Amygdala (tissue), 56 donors: ENCODE data around the gene RPL35A.
"Not testable (repeated sequence)": the region's sequence is repeated elsewhere in the genome, so short reads cannot be mapped to it uniquely, and the experiment has no call there.

Experiments used
- DNase-seq, 56 donors: peaks; one replicate each; lab custom pipeline; 2025; lab: John Stamatoyannopoulos, UW

The RPL35A gene

DNA sequence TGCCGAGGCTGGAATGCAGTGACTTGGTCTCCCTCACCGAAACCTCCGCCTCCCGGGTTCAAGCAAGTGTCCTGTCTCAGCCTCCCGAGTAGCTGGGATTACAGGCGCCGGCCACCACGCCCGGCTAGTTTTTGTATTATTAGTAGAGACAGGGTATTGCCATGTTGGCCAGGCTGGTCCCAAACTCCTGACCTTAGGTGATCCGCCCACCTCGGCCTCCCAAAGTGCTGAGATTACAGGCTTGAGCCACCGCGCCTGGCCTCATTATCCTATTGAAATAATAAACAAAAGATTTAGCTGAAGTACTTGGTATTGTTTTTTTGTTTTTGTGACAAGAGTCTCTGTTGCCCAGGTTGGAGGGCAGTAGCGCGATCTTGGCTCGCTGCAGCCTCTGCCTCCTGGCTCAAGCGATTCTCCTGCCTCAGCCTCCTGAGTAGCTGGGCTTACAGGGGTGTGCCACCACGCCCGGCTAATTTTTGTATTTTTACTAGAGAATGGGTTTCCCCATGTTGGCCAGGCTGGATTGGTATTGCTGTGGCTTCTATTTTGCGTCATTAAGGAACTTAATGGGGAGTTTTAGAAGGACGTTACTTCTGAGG, 1.5 kb downstream of the RPL35A start:
- no peak for DNase-seq

DNA sequence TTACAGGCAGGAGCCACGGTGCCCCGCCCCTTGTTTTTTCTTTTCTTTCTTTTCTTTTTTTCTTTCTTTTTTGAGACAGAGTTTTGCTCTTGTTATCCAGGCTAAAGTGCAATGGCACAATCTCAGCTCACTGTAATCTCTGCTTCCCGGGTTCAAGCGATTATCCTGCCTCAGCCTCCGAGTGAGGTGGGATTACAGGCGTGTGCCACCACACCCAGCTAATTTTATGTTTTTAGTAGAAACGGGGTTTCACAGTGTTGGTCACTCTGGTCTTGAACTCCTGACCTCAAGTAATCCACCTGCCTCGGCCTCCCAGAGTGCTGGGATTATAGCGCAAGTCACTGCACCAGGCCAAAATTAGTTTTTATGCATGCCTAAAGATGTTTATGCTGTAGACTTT, 2.5 kb downstream of the RPL35A start:
- DNase-seq = no peak

DNA sequence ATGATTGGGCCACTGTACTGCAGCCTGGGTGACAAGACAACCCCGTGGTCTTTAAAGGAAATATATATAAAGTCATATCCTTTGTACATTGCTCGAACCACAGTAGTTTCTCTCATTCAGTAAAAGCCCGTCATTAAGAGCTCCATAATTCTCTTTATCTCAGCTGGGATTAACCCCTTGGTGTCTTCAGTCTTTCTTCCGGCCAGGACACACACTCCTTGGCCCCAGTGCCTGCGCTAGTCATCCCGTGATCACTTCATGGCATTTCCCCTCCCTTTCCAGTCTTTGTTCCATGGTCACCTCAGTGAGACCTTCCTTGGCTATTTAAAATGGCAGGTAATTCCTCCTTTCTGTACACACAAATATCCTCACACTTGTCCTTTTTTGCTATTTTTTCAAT, 3.3 kb downstream of the RPL35A start:
- no peak for DNase-seq

DNA sequence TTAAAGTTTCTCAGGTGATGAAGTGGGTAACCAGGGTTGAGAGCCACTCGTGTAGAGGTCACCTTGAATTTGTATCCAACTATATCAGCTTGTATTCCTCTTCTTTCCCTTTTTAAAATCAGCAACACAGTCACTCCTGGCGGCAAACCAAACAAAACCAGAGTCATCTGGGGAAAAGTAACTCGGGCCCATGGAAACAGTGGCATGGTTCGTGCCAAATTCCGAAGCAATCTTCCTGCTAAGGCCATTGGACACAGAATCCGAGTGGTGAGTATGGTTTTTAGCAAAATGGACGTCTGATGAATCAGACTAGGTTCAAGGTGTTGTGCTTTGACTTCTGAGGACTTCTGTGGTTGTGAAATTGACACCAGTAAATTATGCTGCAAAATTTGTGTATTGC, 3.9 kb downstream of the RPL35A start:
- DNase-seq = peak in 1 of 56 donors; percentile 8

DNA sequence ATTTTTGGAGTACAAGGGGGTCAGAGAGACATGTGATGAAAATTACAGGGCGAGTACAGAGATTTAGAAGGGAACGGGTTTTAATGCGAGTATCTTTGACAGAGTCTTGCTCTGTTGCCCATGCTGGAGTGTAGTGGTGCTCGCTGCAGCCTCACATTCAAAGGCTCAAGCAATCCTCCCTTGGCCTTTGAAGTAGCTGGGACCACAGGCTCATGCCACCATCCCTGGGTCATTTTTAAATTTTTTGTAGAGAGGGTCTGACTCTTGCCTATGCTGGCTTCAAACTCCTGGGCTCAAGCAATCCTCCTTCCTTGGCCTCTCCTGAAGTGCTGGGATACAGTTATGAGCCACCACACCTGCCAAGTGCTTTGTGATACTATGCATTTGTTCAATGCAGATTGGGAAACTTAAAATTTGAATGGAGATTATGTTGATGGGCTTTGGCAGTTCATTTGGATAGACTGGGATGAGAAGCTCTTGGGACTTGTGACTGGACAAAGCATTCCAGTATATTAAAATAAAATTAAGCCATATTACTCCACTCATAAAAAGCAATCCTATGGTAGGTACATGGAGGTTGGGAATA, 6.0 kb downstream of the RPL35A start:
- no peak for DNase-seq

DNA sequence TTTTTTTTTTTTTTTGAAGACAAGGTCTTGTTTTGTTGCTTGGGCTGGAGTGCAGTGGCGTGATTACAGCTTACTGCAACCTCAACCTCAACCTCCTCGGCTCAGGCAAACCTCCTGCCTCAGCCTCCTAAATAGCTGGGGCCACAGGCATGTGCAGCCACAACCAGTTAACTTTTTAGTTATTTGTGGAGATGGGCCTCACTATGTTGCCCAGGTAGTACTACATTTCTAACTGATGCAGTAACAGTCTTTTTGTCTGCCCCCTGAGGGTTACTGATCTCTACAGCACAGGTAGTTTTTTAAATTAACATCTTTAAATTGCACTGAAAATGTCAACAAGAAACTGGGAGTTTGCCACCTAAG, 6.6 kb downstream of the RPL35A start:
- DNase-seq = no peak

DNA sequence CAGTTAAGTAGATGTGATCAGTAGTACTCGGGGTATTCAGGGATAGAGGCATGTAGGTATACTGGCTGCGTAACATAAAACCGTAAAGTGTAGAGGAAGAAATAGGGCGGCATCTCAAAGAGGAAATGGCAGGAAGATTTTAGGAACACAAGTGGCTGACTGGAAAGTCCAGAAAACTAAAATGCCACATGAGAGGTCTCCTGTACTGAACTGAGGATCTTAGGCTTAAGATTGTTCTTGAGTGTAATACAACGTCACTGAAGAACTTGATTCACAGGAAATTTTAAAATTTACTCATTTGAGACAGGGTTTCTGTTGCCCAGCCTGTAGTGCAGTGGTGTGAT, 7.8 kb downstream of the RPL35A start:
- no peak for DNase-seq

DNA sequence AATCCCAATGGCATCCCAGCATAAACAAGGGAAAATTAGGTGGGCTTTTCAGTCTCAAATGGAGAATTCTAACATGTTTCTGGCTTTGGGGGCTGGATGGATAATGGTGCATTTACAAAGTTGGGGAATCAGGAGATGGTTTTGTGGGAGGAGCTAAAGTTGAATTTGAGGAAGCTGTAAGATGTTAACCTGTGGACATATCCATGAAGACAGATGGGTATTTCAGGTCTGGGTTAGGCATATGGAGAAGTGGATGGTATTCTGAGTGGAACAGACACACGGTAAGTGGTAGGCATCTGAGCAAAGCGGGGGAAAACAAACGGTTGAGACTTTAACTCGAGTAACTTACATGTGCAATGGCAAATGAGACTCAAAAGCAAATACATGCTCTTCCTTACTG, 8.4 kb downstream of the RPL35A start:
- DNase-seq = no peak

DNA sequence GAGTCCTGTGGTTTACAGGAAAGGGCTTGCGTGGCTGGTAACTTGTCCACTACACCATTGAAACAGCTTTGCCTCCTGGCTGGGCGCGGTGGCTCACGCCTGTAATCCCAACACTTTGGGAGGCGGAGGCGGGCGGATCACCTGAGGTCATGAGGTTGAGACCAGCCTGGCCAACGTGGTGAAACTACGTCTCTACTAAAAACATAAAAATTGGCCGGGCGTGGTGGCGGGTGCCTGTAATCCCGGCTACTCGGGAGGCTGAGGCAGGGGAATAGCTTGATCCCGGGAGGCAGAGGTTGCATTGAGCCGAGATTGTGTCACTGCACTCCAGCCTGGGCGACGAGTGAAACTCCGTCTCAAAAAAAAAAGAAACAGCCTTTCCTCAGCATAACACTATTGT, 8.9 kb downstream of the RPL35A start:
- not testable (repeated sequence) for DNase-seq

DNA sequence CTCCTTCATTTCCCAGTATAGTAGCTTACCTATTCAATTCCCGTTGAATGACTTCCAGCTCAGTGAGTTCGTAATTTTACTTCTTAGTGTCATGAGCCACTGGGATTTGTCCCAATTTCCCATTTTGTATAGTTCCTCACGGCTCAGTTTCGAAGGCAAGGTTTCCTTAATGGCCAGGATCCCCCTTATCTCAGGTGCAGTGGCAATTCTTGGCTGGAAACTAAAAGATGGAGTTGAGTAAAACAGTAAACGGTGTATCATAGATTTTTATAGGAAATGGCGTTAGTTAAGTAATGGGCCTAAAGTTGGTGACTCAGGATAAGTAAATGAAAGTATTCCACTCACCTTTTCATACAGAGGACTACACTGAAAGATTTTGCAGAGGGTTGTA, 9.5 kb downstream of the RPL35A start:
- DNase-seq = no peak

DNA sequence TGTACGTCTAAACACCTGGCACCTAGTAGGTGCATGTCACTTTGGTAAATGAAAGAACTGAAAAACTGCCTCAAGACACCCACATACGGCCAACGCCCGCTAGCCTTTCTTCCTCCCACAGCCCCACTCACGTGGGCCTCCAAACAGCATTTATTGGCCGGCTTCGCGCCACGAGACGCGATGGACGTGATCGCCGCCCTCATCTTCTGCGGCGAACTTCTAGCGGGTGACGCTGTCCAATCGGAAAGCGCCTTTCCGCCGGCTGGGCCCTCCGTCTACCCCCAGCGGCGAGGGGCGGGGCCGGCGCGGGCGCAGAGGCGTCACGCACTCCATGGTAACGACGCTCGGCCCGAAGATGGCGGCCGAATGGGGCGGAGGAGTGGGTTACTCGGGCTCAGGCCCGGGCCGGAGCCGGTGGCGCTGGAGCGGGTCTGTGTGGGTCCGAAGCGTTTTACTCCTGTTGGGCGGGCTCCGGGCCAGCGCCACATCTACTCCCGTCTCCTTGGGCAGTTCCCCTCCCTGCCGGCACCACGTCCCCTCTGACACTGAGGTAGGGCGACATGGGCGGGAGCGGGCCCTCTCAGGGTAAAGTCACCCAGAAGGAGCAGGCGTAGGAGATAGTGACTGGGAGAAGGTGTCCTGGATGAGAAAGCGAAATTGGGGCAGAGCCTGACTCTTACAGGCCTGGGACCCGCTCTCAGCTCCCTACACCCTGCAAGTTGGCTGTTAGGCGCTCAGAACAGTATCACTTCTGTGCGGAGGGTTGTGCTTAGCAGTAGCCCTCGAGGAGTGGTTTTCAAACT, 10.1 kb downstream of the RPL35A start, which contains the start of gene LMLN:
Gene LMLN, plus strand, starts transcription at position 327 of the 803 bp plus-strand sequence. Its CDS starts 29 bp downstream, at position 356.
- DNase-seq = peak; percentile 38 to 98 (median 91)

DNA sequence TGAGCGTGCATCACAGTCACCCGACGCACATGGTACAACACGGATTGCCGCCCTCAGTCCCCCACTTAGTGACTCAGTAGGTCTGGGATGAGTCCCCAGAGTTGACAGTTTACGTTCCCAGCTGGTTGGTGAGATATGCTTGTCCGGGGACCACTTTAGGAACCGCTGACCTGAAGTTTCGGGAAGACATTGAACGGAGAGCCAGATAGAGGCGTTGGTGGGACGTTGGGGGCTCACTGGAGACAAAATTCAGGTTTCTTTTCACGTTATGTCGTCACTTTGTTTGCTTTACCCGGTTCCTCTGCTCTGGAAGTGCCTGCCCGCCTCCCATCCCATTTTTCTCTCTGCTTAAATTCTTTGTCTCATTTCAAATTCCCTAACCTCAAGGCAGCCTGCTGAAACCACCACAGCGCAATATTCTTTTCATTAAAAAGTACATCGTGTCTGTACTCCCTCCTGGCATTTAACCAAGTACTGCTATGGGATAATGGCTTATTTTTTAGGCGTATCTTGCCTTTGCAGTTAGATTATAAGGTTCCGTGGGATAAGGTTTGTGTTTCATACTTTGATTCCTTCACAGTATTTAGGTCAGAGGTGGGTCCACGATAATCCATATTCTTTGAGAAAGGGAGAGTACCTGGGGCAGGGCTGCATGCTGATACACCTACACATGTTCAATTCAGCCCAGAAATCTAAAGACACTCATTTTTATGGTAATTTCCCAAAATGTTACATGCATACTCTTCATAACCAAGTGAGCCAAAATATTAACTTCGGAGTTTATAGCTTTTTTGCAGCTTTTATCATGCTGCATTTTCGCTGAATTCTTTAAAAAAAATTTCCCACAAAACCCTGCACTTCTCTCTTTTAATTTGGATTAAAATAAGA, 10.9 kb downstream of the RPL35A start:
- DNase-seq = no peak

DNA sequence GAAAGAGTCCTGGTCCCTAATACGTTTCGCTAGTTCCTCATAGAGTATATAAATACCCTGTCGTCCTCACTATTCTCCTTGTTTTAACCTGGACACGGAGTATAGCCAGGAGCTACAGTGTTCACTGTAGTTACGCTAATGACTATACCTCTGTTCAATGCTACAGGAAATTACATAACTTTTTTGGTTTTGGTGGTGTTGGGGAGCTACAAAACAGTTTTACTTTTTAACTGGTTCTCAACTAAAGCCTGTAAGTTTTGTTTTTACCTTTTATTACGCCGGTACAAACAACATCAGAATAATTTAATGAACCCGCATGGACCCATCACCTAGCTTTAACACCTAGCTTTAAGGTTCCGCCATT, 11.6 kb downstream of the RPL35A start:
- DNase-seq = no peak

DNA sequence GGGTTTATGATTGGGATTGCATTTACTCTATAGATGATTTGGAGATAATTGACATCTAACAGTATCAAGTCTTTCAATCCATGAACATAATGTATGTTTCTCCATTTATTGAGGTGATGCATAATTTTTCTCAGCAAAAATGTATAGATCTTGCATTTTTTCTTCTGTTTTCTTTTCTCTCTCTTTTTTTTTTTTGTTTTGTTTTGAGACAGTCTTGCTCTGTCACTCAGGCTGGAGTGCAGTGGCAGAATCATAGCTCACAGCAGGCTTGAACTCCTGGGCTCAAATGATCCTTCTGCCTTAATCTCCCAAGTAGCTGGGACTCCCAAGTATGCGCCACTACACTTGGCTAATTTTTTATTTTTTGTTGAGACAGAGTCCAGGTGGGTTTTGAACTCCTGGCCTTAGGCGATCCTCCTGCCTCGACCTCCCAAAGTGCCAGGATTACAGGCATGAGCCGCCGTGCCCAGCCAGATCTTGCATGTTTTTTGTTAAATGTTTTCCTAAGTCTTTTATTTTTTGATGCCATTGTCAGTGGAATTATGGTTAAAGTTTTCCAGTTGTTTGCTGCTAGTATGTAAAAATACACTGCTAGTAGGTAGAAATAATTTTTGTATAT, 13.1 kb downstream of the RPL35A start:
- no peak for DNase-seq

DNA sequence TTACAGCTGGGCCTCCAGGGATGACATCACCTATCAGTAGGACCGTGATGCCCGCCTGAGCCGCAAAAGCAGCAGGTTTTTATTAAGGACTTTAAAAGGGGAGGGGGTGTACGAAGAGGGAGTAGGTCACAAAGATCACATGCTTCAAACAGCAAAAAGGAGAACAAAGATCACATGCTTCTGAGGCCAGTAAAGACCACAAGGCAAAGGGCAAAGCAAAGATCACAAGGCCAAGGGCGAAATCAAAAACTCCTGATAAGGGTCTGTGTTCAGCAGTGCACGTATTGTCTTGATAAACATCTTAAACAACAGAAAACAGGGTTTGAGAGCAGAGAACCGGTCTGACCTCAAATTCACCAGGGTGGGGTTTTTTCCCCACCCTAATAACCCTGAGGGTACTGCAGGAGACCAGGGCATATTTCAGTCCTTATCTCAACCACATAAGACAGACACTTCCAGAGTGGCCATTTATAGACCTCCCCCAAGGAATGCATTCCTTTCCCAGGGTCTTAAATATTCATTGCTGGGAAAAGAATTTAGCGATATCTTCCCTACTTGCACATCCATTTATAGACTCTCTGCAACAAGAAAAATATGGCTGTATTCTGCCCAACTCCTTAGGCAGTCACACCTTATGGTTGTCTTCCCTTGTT, 17.5 kb downstream of the RPL35A start:
- not testable (repeated sequence) for DNase-seq

DNA sequence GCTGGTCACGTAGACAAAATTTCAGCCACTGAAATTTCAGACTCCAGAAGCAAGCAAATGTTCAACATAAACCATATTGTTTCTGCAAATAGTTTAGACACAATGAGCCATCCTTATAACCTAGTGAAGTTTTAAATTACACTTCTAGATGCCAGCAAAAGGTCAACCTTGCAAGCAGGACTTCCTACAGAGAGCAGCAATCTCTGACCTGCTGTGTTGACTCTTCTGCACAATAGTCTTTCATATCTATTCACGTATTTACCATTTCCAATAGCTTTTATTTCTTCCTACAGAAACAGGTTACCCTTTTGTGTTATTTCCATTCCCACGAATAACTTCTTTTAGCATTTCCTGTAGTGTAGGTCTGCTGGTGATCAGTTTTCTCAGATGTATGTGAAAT, 20.6 kb downstream of the RPL35A start:
- DNase-seq = no peak

DNA sequence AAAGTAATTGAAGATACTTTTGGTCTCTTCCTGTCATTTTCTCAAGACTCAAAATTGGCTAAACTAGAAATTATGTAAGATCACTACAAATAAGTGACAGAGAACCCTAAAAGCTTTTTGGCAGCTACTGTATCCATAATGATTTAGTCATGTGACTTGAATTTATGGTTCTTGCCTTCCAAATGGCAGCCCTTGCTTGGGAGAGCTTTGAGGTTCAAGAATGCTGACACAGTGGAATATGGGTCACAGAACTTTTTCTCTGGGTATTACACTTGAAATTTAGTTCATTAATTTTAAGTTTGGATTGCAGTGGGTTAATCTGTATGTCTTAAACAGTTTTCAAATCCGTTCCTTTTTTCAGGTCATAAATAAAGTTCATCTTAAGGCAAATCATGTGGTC, 24.0 kb downstream of the RPL35A start:
- no peak for DNase-seq

DNA sequence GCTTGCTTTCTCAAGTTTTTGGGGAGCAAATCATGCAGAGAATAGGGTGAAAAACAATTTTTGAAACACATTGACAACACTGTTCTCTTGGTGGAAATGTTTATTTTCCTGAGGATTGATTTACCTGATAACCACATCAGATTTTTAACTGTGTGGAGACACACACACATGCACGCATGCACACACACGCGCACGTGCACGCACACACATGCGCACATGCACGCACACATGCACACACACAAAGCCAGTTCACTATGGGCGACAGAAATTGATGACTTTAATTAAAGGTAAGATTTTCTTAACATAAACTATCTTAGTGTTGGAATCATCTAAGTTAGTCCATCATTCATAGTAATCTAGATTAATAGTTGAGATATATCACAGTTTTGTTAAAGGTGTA, 25.3 kb downstream of the RPL35A start:
- DNase-seq = no peak

DNA sequence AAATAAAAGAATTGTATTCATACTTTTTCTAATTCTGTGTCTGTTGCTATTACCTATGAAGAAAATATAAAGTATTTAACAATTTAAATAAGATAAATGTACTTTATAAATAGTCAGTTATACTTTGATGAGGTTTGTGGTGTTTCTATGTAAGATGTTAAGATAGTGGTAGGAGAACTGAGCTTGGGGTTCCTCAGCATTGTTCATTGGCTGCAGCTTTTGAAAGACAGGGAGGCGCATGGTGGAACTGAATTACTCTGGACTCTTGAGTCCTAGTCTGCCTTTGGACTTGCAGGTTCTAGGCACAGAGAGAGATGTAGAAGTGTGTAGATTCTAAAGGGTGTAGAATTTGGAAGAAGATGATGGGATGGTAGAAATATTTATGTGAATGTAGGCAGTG, 33.1 kb downstream of the RPL35A start:
- no peak for DNase-seq

DNA sequence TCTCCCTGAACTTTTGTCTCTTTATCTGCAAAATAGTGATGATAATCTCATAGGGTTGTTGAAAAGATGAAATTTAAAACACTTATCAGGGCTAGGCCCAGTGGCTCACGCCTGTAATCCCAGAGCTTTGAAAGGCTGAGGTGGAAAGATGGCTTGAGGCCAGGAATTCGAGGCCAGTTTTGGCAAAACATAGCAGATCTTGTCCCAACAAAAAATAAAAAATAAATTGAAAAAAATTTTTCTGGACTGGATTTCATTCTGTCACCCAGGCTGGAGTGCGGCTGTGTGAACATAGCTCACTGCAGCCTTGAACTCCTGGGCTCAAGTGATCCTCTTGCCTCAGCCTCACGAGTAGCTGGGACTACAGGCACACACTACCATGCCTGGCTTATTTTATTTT, 39.7 kb downstream of the RPL35A start:
- no peak for DNase-seq
